Measurements from ENCODE around the gene CNMD.
"Not testable (repeated sequence)": the region's sequence is repeated elsewhere in the genome, so short reads cannot be mapped to it uniquely, and the experiment has no call there.

DNA sequence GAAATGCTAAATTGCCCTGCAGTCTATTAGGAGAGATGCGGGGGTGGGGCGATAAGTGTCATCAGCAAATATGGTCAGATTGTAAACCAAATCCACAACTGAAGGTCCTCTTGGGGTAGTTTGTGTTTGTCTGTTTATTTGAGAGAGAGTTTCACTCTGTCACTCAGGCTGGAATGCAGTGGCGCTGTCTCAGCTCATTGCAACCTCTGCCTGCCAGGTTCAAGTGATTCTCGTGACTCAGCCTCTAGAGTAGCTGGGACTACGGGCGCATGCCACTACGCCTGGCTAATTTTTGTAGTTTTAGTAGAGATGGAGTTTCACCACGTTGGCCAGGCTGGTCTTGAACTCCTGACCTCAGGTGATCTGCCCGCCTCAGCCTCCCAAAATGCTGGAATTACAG is 53.8 kb downstream of the CNMD start:
- TF ChIP-seq, protein P1, sequence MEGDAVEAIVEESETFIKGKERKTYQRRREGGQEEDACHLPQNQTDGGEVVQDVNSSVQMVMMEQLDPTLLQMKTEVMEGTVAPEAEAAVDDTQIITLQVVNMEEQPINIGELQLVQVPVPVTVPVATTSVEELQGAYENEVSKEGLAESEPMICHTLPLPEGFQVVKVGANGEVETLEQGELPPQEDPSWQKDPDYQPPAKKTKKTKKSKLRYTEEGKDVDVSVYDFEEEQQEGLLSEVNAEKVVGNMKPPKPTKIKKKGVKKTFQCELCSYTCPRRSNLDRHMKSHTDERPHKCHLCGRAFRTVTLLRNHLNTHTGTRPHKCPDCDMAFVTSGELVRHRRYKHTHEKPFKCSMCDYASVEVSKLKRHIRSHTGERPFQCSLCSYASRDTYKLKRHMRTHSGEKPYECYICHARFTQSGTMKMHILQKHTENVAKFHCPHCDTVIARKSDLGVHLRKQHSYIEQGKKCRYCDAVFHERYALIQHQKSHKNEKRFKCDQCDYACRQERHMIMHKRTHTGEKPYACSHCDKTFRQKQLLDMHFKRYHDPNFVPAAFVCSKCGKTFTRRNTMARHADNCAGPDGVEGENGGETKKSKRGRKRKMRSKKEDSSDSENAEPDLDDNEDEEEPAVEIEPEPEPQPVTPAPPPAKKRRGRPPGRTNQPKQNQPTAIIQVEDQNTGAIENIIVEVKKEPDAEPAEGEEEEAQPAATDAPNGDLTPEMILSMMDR (conservative IDR thresholded peaks at IDR 0.05; ENCODE audit: low read length): not testable (repeated sequence)
- TF ChIP-seq EZH2phosphoT487 (IDR thresholded peaks at IDR 0.05; ENCODE audit: borderline replicate concordance, low read depth, low read length): not testable (repeated sequence)
